ENCODE measurements around the gene MAPK7. TPM values are rescaled to one million over a fixed set of nuclear protein-coding genes. Genes with fewer than 3 reads are reported as not detected.

MAPK7 gene
- polyA plus RNA-seq, 1 of the 3 experiments (the other 2 are of a cell fraction) = 19.1 TPM

- Histone ChIP-seq H3K27me3 (ENCODE audit: insufficient read depth) (no peaks in the 10 kb centered on the region), H3F3A (replicated peaks; ENCODE audit: insufficient read depth) (peaks cover 29% of the 10 kb centered on the region), H3K36me3 (replicated peaks in 1 of 2; ENCODE audit: control insufficient read depth in 1 of 2, insufficient read depth in 2 of 2, low read length in 1 of 2) (peaks cover 0 to 9% of the 10 kb centered on the region in 2 experiments), H3K27ac (ENCODE audit: low read depth in 2 of 2, low read length in 1 of 2) (no peak overlapping the region), H2AFZ (ENCODE audit: low read depth) (no peak overlapping the region), H4K20me1 (ENCODE audit: insufficient read depth) (peaks cover 4% of the 10 kb centered on the region; the same call in 1 of the 2 replicates), H3K4me3 (ENCODE audit: low read depth in 2 of 2, low read length in 1 of 2) (no peak overlapping the region), H3K9me2 (no peaks in the 10 kb centered on the region), H3K4me1 (ENCODE audit: control insufficient read depth in 1 of 2, insufficient read depth in 2 of 2, low read depth in 1 of 2, low read length in 1 of 2) (peaks cover 9 to 10% of the 10 kb centered on the region in 2 experiments; a peak in 2 of 4 replicates), H3K79me2 (ENCODE audit: insufficient read depth) (peaks cover 8% of the 10 kb centered on the region), H3K4me2 (no peak overlapping the region), H3K9me3 (no peaks in the 10 kb centered on the region), H3K9ac (no peak overlapping the region)
- 76% methylated on average over 4 of the region's 7 CpGs for WGBS (ENCODE audit: low lambda C conversion rate)
- DNase-seq = no peak
- CTCF ChIA-PET = interaction anchor here (1.2 to 12.0 kb wide), 2 partner anchors 53 to 88 kb away, joined by 3 to 305 read pairs; partner anchors contain the start of gene RNF112
- TF ChIP-seq, protein P1, sequence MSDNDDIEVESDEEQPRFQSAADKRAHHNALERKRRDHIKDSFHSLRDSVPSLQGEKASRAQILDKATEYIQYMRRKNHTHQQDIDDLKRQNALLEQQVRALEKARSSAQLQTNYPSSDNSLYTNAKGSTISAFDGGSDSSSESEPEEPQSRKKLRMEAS (IDR thresholded peaks at IDR 0.05; ENCODE audit: low read depth) = no peak
- TF ChIP-seq EZH2phosphoT487 (IDR thresholded peaks at IDR 0.05; ENCODE audit: borderline replicate concordance, low read depth) = no peak
- no peak for TF ChIP-seq NFIC (IDR thresholded peaks at IDR 0.05; ENCODE audit: borderline replicate concordance)
- no peak for TF ChIP-seq FOSL2 (IDR thresholded peaks at IDR 0.05; ENCODE audit: borderline replicate concordance, low read depth)
- POLR2A ChIA-PET = no interaction called here
These were observed 20.5 kb upstream of the MAPK7 start for GRCh38 chr17:19357761-19358160.

DNA sequence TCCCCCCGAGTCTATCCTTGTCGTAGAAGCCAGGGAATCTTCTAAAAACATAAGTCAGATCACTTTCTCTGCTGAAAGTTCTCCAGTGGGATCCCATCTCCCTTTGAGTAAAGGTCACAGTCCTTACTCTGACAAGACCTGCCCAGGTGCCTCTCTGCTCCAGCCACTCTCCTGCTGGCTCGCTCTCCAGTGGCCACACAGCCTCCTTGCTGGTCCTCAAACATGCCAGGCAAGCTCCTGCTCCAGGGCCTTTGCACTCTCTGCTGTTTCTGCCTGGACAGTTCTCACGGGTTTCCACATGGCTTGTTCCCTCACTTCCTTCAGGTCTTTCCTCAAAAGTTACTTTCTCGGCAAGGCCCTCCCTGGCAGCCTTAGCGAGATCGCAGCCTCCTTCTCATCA, 19.1 kb upstream of the MAPK7 start:
- H3F3A ChIP-seq (replicated peaks; ENCODE audit: insufficient read depth) = peaks cover 23% of the 10 kb centered on the region
- no peak overlapping the region for H3K4me3 ChIP-seq (ENCODE audit: low read depth in 2 of 2, low read length in 1 of 2)
- H2AFZ ChIP-seq (ENCODE audit: low read depth) = no peak overlapping the region
- H3K36me3 ChIP-seq (replicated peaks in 1 of 2; ENCODE audit: control insufficient read depth in 1 of 2, insufficient read depth in 2 of 2, low read length in 1 of 2) = peaks cover 0 to 9% of the 10 kb centered on the region in 2 experiments
- POLR2A ChIA-PET = no interaction called here
- WGBS (ENCODE audit: low lambda C conversion rate) = 89% methylated on average over 7 of the region's 7 CpGs
- H3K27me3 ChIP-seq (ENCODE audit: insufficient read depth) = no peaks in the 10 kb centered on the region
- H3K9me2 ChIP-seq = no peaks in the 10 kb centered on the region
- no peaks in the 10 kb centered on the region for H3K9me3 ChIP-seq
- H4K20me1 ChIP-seq (ENCODE audit: insufficient read depth) = peaks cover 4% of the 10 kb centered on the region; the same call in 1 of the 2 replicates
- DNase-seq = no peak
- H3K27ac ChIP-seq (ENCODE audit: low read depth in 2 of 2, low read length in 1 of 2) = no peak overlapping the region
- H3K4me2 ChIP-seq = no peak overlapping the region
- peaks cover 8% of the 10 kb centered on the region for H3K79me2 ChIP-seq (ENCODE audit: insufficient read depth)
- peaks cover 13 to 17% of the 10 kb centered on the region in 2 experiments; a peak in 2 of 4 replicates for H3K4me1 ChIP-seq (ENCODE audit: control insufficient read depth in 1 of 2, insufficient read depth in 2 of 2, low read depth in 1 of 2, low read length in 1 of 2)
- no peak overlapping the region for H3K9ac ChIP-seq
- CTCF ChIA-PET = interaction anchor here (0.8 to 12.0 kb wide), 3 partner anchors 87 to 407 kb away, joined by 3 to 305 read pairs (median 3); no protein-coding TSS in a partner anchor
- no peak for TF ChIP-seq RFX5 (IDR thresholded peaks at IDR 0.05; ENCODE audit: low read length)
- TF ChIP-seq, protein P1 (IDR thresholded peaks at IDR 0.05; ENCODE audit: low read depth) = no peak
- TF ChIP-seq USF2 (IDR thresholded peaks at IDR 0.05; ENCODE audit: borderline replicate concordance, low read depth, low read length) = no peak
- no peak for TF ChIP-seq SIN3A (IDR thresholded peaks at IDR 0.05; ENCODE audit: borderline replicate concordance, low read depth, low read length)
- TF ChIP-seq, protein P2, sequence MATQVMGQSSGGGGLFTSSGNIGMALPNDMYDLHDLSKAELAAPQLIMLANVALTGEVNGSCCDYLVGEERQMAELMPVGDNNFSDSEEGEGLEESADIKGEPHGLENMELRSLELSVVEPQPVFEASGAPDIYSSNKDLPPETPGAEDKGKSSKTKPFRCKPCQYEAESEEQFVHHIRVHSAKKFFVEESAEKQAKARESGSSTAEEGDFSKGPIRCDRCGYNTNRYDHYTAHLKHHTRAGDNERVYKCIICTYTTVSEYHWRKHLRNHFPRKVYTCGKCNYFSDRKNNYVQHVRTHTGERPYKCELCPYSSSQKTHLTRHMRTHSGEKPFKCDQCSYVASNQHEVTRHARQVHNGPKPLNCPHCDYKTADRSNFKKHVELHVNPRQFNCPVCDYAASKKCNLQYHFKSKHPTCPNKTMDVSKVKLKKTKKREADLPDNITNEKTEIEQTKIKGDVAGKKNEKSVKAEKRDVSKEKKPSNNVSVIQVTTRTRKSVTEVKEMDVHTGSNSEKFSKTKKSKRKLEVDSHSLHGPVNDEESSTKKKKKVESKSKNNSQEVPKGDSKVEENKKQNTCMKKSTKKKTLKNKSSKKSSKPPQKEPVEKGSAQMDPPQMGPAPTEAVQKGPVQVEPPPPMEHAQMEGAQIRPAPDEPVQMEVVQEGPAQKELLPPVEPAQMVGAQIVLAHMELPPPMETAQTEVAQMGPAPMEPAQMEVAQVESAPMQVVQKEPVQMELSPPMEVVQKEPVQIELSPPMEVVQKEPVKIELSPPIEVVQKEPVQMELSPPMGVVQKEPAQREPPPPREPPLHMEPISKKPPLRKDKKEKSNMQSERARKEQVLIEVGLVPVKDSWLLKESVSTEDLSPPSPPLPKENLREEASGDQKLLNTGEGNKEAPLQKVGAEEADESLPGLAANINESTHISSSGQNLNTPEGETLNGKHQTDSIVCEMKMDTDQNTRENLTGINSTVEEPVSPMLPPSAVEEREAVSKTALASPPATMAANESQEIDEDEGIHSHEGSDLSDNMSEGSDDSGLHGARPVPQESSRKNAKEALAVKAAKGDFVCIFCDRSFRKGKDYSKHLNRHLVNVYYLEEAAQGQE (IDR thresholded peaks at IDR 0.05; ENCODE audit: low read depth, low read length) = no peak
- no peak for TF ChIP-seq ELF1 (IDR thresholded peaks at IDR 0.05)
- TF ChIP-seq RXRA (IDR thresholded peaks at IDR 0.05; ENCODE audit: borderline replicate concordance, low read depth) = no peak
- no peak for TF ChIP-seq POLR2AphosphoS5 (IDR thresholded peaks at IDR 0.05; ENCODE audit: low read depth, low read length)
- no peak for TF ChIP-seq CTCF (IDR thresholded peaks at IDR 0.05)
- no peak for TF ChIP-seq RCOR1 (IDR thresholded peaks at IDR 0.05; ENCODE audit: low read length)
- TF ChIP-seq IRF3 (IDR thresholded peaks at IDR 0.05; ENCODE audit: low read depth, low read length) = no peak
- no peak for TF ChIP-seq ZBTB33 (IDR thresholded peaks at IDR 0.05; ENCODE audit: borderline replicate concordance, low read depth)
- TF ChIP-seq EP300 (IDR thresholded peaks at IDR 0.05; ENCODE audit: borderline replicate concordance in 1 of 2, low read depth in 1 of 2, low read length in 1 of 2) = no peak

All from SK-N-SH (cell line).